ENCODE data around the gene CRACR2B. TPM values are rescaled to one million over a fixed set of nuclear protein-coding genes. Genes with fewer than 3 reads are reported as not detected.

The CRACR2B gene
- total RNA-seq, 4 donors from 2014 or later, result 0.48 to 5.7 (median 3.5) TPM

- intact Hi-C loops (cut with DNase I), result no loop called here
- DNase-seq, result no peak
- H3K27me3 ChIP-seq, result no peaks in the 10 kb centered on the region
- peaks cover 0 to 6% (median 0%) of the 10 kb centered on the region in 3 donors for H3K4me1 ChIP-seq
- H3K4me3 ChIP-seq, result no peak overlapping the region
- peaks cover 0 to 46% (median 0%) of the 10 kb centered on the region in 3 donors for H3K36me3 ChIP-seq
- H3K9me3 ChIP-seq, result no peaks in the 10 kb centered on the region
- TF ChIP-seq POLR2A (IDR thresholded peaks at IDR 0.05), result no peak
- TF ChIP-seq CTCF (IDR thresholded peaks at IDR 0.05), result no peak
- no peak overlapping the region for H3K27ac ChIP-seq
- 55 to 78% methylated on average over 11 of the region's 12 CpGs for WGBS, 2 donors
These were observed 46.0 kb downstream of the CRACR2B start for GRCh38 chr11:873706-874105.

GRCh38 chr11:875203-875602 is 47.5 kb downstream of the CRACR2B start:
- Histone ChIP-seq H3K4me1 (peaks cover 0 to 6% (median 0%) of the 10 kb centered on the region in 3 donors), H3K36me3 (peaks cover 0 to 49% (median 4%) of the 10 kb centered on the region in 3 donors), H3K27me3 (no peaks in the 10 kb centered on the region), H3K9me3 (no peaks in the 10 kb centered on the region), H3K27ac (no peak overlapping the region), H3K4me3 (no peak overlapping the region)
- intact Hi-C loops (cut with DNase I), result no loop called here
- 90% methylated on average over 8 of the region's 16 CpGs; no CpG with 5 or more reads in 1 of the 2 donors for WGBS, 2 donors
- no peak for TF ChIP-seq CTCF (IDR thresholded peaks at IDR 0.05)
- no peak for TF ChIP-seq POLR2A (IDR thresholded peaks at IDR 0.05)
- DNase-seq, result no peak

- Histone ChIP-seq H3K27me3 (no peaks in the 10 kb centered on the region), H3K36me3 (peaks cover 0 to 55% (median 8%) of the 10 kb centered on the region in 3 donors), H3K4me3 (no peak overlapping the region), H3K27ac (no peak overlapping the region), H3K4me1 (peaks cover 0 to 6% (median 0%) of the 10 kb centered on the region in 3 donors), H3K9me3 (no peaks in the 10 kb centered on the region)
- intact Hi-C loops (cut with DNase I), result no loop called here
- WGBS, 2 donors, result 91 to 93% methylated on average over 18 to 19 of the region's 21 CpGs
- TF ChIP-seq CTCF (IDR thresholded peaks at IDR 0.05) (no peak), POLR2A (IDR thresholded peaks at IDR 0.05) (no peak)
- no peak for DNase-seq
These were observed 48.1 kb downstream of the CRACR2B start for GRCh38 chr11:875769-876301.

GRCh38 chr11:876545-876944 is 48.8 kb downstream of the CRACR2B start:
- H3K27ac ChIP-seq, result no peak overlapping the region
- H3K27me3 ChIP-seq, result no peaks in the 10 kb centered on the region
- peaks cover 0 to 60% (median 8%) of the 10 kb centered on the region in 3 donors for H3K36me3 ChIP-seq
- peaks cover 0 to 6% (median 0%) of the 10 kb centered on the region in 3 donors for H3K4me1 ChIP-seq
- TF ChIP-seq CTCF (IDR thresholded peaks at IDR 0.05) (no peak), POLR2A (IDR thresholded peaks at IDR 0.05) (no peak)
- no peaks in the 10 kb centered on the region for H3K9me3 ChIP-seq
- no peak for DNase-seq
- no CpG with 5 or more reads among the region's 12 CpGs for whole genome bisulfite sequencing, 2 donors
- intact Hi-C loops (cut with DNase I), result no loop called here
- H3K4me3 ChIP-seq, result no peak overlapping the region

GRCh38 chr11:877565-877964 is 49.8 kb downstream of the CRACR2B start:
- WGBS, 2 donors, result 100% methylated on average over 1 to 3 of the region's 11 CpGs
- no peaks in the 10 kb centered on the region for H3K27me3 ChIP-seq
- H3K27ac ChIP-seq, result no peak overlapping the region
- no peak for DNase-seq
- H3K36me3 ChIP-seq, result peaks cover 0 to 70% (median 8%) of the 10 kb centered on the region in 3 donors
- peaks cover 0 to 6% (median 0%) of the 10 kb centered on the region in 3 donors for H3K4me1 ChIP-seq
- no peak overlapping the region for H3K4me3 ChIP-seq
- H3K9me3 ChIP-seq, result no peaks in the 10 kb centered on the region
- TF ChIP-seq POLR2A (IDR thresholded peaks at IDR 0.05) (no peak), CTCF (IDR thresholded peaks at IDR 0.05) (no peak)
- intact Hi-C loops (cut with DNase I), result no loop called here
